Eye (tissue), 1 donor: ENCODE data around the gene ANKRD37.
A peak's percentile ranks its signal among the peaks of the same experiment; 100 is the strongest.

Experiments
- DNase-seq: peaks from one replicate; pipeline ENCODE4 v3.0.0-alpha.2; 2015

Gene ANKRD37

DNA sequence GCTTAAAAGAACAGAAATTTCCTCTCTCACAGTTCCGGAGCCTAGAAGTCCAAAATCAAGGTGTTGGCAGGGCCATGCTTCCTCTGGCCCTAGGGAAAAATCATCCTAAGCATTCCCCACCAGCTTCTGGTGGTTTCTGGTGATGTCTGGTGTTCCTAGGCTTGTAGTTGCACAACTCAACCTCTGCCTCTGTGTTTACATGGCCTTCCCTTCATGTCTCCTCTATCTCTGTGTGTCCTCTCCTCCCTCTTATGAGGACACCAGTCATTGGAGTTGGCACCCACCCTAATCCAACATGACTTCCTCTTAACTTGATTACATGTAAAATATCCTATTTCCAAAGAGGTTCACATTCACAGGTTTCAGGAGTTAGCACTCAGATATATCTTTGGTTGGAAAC lies 16.3 kb upstream of the ANKRD37 start:
- no peak for DNase-seq

DNA sequence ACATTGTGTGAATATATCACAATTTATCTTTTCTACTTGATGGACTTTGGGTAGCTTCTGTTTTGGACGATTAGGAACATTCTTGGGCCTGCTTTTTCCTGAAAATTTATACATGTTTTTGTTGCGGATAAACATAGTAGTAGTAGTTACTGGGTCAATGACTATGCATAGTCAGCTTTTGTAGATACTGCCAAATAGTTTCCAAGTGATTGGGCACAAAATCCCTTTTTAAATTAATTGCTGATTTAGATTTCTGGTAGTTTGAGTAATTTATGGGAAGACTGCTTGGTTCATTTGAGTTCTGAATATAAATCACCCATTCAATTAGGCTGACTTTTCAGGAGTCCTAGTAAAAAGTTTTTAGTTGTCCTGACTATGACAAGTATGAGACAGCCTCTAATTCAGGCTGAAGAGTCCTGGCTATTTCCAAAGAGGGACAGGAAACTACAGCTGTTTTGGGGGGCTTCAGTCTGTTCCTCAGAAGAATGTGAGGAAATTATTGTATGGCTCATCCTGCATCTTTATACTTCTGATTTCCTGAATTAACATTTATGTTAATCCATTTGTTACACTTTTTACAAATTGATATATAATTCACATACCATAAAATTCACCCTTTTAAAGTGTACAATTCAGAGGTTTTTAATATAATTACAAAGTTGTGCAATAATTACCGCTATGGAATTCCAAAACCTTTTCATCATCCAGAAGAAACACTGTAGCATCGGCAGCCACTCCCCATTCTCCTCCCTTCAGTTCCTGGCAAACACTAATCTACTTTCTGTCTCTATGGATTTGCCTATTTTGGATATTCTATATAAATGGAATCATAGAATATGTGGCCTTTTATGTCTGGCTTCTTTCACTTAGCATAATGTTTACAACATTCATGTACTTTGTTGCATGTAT lies 15.1 kb upstream of the ANKRD37 start:
- no peak for DNase-seq

DNA sequence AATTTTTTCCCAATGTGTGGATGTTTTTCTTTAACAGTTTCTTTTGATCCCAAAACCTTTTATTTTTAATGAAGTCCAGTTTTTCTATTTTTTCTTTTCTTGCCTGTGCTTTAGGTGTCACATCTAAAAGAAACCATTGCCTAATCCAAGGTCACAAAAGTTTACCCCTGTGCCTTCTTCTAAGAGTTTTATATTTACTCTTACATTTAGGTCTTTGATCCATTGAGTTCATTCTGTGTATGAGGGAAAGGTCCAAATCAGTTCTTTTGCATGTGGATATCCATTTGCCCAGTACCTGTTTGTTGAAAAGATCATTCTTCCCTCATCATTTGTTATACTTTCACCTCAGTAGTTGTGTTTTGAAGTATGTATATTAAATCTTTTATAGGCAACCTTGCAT lies 13.9 kb upstream of the ANKRD37 start:
- DNase-seq: no peak

DNA sequence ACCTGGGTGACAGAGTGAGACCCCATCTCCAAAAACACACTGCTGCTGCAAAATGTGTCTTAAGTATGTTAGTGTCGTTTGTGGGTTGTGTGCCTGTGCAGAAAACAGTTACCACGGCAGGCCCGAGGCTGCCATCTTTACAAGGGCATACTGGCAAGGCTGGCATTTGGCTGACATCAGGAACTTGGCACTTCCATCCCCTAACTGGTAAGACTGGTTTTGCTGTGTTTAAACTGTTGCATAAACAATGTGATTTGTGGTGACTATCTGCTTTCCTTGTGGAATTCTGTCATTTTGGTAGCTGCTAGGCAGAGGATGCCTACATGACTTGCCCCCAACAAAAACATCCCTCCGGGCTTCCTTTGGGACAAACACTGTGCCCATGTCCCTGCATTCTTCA lies 13.2 kb upstream of the ANKRD37 start:
- DNase-seq: no peak

DNA sequence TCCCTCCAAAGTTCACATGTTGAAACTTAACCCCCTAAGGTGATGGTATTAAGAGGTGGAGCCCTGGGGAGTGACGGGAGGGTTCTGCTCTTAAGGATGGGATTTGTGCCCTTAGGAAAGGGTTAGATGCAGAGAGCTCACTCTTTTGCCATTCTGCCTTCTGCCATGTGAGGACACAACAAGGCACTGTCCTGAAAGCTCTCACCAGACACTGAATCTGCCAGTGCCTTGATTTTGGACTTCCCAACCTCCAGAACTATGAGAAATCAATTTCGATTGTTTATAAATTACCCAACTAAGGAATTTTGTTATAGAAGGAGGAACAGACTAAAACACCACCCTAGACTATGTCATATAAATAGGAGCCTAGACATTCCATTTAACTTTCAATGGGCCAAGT lies 12.6 kb upstream of the ANKRD37 start:
- no peak for DNase-seq

DNA sequence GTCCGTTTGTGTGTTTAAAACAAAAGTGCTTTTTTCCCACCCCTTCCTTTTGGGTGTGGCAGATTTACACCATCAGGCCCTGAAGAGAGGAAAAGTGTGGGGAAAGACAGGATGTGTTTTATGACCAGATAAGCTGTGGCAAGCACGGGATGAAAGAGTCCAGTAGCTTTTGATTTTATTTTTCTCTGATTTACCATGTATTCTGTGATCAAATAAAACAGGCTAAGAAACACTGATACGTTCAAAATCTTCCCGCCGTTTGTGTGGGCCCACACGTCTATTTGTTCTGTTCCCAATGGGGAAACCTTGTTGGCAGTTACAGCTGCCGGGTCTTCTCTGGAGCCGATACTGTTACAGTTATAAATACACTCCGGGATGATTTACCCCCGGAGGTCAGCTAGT lies 11.7 kb upstream of the ANKRD37 start:
- DNase-seq: no peak

DNA sequence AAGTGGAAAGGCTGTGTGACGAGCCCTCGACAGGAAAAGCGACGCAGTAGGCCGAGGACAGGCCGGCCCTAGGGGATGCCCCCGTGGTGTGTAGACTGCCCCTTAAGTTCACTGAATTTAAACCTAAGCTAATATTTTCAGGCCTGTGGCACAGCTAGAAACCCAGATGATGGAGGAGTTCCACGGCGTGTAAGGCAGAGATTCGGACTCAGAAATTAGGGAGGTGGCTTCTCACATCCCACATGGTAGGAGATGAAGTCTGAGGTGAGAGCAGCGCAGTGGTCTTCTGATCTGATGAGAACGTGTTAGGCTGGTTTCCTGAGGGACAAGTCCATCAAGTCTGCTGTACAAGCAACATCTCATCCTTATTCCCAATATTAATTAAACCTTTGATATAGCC lies 8.7 kb upstream of the ANKRD37 start:
- DNase-seq: no peak

DNA sequence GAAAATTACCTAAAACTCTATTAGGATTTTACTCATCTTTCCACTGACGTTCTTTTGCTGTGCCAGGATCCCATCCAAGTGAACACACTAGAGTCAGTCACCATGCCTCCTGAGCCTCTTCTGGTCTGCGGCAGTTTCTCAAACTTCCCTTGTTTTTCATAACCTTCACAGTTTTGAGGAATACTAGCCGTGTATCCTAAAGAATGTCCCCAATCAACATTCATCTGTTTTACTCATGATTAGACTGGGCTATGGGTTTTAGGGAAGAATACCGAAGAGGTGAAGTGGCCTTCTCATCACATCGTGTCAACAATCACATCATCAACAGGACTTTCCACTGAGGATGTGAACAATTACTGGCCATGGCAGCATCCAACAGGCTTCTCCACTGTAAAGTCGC lies 5.7 kb upstream of the ANKRD37 start:
- no peak for DNase-seq

DNA sequence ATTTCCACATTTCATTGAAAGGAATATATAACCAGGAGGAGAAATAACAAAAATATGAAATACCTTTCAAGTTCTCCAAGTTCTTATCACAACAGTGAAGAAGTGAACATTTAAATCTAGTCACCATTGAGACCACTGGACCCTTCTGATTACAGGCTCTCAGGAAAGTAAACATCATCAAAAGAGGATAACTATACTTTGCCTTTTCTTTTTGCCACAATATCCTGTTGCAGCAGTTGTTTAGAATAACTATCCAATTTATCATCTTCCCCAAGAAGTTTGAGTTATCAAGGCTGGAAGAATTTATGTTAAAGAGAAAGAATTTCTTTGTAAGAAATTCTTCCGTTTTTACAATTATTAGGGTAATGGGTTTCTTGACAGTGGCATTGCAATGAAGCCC lies 4.5 kb upstream of the ANKRD37 start:
- DNase-seq: no peak

DNA sequence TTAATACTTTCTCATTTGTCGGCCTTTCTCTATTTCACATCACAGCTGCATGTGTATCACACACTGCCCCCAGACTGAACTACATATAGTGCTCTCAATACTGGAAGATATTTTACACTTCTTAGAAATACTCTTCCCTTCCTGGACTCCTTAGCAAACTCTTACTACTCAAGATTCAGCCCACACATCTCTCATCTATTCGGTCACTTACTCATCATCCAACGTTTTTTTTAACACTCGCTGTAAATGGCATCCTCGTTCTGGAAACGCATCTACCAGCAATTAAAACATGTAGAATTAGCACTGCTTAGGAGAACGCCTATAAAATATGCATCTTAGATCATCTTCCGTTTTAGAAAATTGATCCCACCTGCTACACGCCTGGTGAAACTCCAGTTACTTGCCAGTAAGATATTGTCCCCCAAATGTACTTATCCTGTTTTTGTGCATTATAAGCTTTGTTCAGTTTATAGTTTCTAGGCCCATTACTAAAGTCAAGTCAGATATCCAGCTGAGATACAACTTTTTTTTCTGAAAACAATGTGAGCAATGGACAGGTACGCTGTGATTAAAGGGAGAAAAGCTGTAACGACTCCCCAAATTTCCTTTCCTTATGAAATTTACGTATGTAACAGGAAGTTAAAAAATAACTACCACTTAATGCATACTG lies 1.9 kb upstream of the ANKRD37 start:
- DNase-seq: peak; percentile 25

DNA sequence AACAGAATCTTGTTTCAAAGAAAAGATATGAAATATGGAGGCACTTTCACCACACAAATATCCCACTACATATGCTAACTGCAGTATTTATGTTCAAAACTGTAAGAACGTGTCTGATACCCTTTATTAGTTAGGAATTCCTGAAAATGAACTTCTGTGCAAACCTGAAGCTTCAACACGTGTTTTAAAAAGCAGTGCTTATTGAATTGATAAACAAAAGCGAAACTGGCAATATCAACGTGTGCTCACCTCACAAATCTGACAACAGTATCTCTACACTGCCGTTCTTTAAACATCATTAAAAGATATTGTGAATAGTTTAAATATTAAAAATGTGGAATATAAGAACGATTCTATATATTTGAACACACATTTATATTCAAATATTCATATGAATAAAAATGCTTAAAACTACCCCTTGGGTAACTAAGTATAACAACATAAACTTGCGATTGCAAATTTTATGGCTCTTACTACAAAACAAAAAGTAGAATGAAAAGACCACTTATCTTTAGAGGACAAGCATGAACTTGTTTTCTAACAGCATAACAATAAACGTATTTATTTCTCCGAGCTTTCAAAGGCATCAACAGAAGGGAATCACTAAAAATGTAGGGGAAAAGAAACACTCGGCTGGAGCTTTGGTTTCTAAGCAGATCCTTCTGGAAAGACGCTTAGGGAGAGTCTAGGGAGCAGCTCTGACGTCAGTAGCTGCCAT lies 1.2 kb upstream of the ANKRD37 start, which contains the start of gene LRP2BP:
LRP2BP (minus strand) TSS at position 687 of the 718 bp plus-strand sequence. CDS start 17,738 bp downstream, outside the sequence.
- DNase-seq: peak; percentile 27

DNA sequence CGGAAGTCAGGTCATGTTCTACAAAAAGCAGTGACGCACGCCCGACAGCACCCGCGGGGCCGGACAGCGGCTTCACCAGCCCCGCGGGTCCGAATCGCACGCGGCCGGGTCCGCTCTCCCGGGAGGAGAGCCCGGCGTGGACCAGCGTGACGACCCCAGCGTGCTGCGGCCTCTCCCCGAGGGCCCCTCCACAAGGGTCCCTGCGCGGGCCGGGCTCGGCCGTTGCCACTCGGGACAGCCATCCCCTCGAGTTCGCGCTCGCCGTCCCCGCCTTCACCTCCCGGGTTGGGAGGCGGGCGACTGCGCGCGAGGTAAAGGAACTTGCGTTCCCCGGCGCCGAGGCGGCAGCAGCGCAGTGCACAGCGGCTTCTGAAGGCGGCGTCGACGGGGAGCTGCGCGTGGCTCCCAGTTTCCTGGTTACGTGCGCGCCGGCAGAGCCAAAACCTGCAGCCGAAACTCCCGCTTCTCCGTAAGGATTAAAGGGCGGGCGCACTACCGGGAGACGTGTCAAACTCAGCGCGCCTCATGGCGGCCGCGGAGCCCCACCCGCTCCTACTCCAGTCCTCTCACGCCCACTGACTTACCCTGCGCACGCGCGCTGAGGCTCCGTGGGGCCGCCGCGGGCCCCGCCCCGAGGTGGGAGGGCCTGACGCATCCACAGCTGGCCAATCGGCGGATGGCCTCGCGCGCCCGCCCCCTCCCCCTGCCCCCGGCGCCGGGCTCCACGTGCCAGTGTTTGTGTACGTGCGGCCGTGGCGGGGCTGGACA lies 501 bp upstream of the ANKRD37 start:
- DNase-seq: peak; percentile 99

DNA sequence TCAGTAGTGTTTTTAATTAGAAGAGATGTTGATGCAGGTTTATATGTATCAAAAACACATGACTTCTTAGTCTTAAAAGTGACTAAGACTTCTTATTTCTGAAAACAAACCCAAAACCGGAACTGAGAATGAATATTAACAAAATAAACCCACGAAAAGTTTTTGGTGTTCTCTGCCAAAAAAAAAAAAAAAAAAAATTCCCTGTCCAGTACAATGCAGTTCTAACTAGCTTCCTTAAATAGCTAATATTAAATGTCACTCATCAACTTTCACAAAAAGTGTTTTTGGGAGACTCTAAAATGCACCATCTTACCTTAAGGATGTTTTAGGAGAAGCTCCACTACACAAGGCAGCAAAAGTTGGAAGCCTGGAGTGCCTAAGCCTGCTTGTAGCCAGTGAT lies 2.0 kb downstream of the ANKRD37 start:
- no peak for DNase-seq

DNA sequence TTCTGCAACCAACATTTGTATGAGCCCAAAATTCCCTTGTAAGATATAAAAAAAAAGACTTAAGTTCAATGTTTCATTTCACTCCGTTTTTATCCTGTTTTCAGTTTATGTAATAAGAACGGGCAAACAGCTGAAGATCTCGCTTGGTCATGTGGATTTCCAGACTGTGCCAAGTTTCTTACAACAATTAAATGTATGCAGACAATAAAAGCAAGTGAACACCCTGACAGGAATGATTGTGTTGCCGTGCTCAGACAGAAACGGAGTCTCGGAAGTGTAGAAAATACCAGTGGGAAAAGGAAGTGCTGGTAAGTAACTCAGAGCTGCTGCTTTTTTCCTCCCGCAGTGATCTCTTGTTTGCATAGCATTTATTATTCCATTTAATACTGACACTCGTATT lies 2.8 kb downstream of the ANKRD37 start:
- DNase-seq: no peak

DNA sequence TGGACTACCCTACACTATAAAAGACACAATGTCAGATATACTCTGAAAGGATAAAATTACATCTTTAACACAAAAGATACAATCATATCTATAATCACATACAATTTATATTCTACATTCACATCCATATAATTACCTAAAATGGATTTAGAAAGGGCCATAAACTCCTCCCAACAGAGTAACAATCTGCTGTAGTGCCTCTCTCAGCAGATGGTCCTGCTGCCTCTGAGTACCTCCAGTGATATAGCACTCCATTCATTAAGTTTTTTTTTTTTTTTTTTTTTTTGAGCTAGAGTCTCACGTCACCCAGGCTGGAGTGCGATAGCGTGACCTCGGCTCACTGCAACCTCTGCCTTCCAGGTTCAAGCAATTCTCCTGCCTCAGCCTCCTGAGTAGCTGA lies 7.4 kb downstream of the ANKRD37 start:
- no peak for DNase-seq

DNA sequence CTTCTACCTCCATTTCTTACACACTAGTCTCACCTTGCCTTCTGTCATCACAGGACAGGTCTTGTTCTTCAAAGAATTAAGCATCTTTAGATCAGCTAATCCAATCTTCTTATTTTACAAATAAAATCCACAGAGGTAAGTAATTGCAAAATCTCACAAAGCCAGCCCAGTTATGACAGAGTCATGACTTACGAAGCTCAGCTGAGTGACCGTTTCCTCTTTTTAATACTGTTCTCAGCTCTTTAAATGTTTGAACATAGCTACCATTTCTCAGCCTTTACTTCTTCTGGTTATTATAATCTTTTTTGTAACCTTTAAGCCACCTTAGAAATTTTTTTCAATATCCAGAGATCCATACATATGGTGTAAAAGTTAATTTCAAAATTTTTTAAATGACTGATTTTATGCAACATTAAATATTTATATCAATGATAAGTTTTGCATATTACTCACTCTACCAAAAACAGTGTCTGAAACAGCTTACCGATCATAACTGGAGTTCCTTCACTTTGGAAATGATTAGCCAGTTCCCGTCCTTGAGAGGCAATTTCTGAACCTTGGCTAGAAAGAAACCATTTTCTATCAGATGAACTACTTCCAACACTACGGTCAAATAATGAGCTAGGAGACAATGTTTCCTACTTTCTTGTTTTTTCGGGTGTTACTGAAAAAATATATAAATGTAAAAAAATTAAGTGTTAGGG lies 8.8 kb downstream of the ANKRD37 start:
- DNase-seq: no peak

DNA sequence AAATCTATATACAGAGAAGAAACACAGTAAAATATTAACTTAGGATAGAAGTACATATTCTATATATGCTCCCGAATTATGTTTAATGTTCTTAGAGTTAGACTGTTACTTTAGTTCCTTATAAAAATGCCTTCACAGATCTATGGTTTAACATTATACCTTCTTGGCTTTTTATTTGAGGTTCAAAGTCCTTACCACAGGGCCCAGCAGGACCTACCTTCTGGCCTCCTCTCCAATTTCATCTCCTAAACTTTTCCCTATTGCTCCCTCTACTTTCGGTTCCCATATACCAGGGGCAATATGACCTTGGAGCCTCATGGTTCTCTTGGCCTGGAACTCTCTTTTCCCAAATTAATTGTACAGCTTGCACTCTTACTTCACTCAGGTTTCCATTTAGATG lies 11.8 kb downstream of the ANKRD37 start:
- DNase-seq: no peak

DNA sequence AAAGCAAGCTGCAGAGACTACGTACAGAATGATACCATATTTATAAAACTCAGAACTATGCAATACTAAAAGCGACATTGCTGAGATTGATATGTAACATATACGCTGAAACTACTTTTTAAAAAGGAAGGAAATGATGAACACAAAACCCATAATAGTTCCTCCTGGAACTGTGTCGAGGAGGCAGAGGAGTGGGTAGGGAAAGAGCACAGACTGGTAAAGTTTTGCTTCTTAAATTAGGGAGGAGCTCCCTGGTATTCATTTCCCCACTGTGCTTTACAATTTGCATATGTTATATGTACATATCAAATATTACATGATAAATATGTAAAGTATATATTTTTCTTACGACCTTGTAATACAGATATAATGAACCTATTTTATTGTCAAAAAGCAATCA lies 15.2 kb downstream of the ANKRD37 start:
- DNase-seq: no peak

DNA sequence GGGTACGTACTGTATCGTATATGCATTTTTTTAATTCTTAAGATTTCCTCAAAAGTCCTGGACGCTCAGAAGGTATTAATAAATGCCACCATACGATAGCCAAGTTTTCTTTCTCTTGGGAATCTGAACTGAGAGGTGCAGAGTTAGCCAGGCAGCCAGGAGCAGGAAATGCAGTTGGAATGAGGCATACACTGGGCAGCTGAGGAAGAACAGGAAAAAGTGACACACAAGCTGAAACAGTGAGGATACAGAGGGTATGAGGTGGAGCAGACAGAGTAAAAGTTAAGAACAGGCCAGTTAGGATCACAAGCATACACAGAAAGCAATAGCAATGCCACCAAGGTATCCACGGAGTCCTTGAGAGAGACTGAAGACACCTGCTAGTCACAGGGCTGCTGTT lies 15.8 kb downstream of the ANKRD37 start:
- no peak for DNase-seq

DNA sequence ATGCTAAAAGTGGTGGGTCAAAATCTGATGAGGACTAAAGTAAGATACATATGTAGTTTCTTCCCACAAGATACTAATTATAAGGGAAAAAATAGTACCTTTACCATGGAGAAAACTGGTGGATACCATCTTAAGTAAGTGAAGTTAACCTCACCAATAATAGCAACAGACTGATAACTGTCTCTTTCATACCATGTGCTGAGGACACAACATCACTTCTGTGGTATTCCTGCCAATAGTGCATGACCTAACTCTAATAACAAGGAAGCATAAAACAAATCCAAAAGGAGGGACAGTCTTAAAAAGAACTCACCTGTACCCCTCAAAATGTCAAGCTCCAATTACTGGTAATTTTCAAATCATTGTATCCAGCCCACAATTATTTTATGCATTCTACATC lies 20.3 kb downstream of the ANKRD37 start:
- DNase-seq: no peak

DNA sequence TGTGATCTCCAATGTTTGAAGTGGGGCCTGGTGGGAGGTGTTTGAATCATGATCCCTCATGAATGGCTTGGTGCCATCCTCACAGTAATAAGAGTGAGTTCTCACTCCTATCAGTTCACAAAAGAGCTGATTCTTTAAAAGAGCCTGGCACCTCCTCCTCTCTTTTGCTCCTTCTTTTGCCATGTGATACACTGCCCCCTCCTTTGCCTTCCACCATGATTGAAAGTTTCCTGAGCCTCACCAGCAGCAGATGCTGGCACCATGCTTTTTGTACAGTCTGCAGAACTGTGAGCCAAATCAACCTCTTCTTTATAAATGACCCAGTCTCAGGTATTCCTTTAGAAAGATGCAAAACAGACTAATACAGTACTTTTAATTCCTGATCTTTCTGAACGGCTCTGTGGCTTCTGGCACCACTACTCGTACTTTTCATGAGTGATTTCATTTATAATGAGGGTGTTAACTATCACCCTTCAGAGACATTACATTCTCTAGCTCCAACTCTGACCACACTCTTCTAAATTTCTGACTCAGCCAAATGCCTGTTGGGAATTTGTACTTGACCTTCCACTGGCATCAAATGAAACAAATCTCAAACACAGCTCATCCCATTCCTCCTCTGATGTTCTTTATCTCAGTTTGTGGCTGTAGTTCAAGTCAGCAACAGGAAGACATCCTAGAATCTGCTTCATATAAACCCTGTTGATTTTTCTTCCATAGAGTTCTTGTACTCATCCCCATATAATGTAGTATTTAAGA lies 24.9 kb downstream of the ANKRD37 start:
- DNase-seq: no peak
